PFSK-1 (cell line): ENCODE results near the gene RAD51.

ENCODE experiments used
- FOXP2 ChIP-seq: optimal IDR thresholded peaks from 2 replicates; pipeline ENCODE3; 2011; ENCODE audit warnings: borderline replicate concordance, control low read depth, inconsistent platforms; ENCODE audit not compliant: insufficient read depth; ENCODE audit errors: extremely low read length, extremely low read depth
- POLR2AphosphoS5 ChIP-seq: IDR thresholded peaks from 2 replicates; pipeline ENCODE4 v1.6.1; 2012; ENCODE audit warnings: low read depth, mild to moderate bottlenecking, control low read depth, low read length, moderate library complexity
- REST ChIP-seq, 2 experiments: IDR thresholded peaks; 2 replicates each; pipeline versions ENCODE4 v1.6.1 to v1.8.0; 2011 to 2012; ENCODE audit warnings: low read depth in 2 of 2, low read length in 2 of 2, control low read depth in 1 of 2, inconsistent platforms in 1 of 2, mild to moderate bottlenecking in 1 of 2, moderate library complexity in 1 of 2; ENCODE audit not compliant: insufficient read depth in 1 of 2
- SIN3A ChIP-seq: IDR thresholded peaks from 2 replicates; pipeline ENCODE4 v1.6.1; 2012; ENCODE audit warnings: mild to moderate bottlenecking, low read length, moderate library complexity, borderline replicate concordance; ENCODE audit not compliant: insufficient read depth
- TAF1 ChIP-seq: IDR thresholded peaks from 2 replicates; pipeline ENCODE4 v1.6.1; 2012; ENCODE audit warnings: low read length, control low read depth, borderline replicate concordance; ENCODE audit not compliant: insufficient read depth

The RAD51 gene

GRCh38 chr15:40693904-40694687 is 878 bp upstream of the RAD51 start:
- TF ChIP-seq POLR2AphosphoS5: no peak
- TF ChIP-seq TAF1: no peak; the same call in 1 of the 2 replicates
- no peak for TF ChIP-seq FOXP2
- no peak for TF ChIP-seq REST (IDR thresholded peaks at IDR 0.05; ENCODE audit: insufficient read depth in 1 of 2, low read depth in 2 of 2, low read length in 2 of 2)
- TF ChIP-seq SIN3A: no peak

- TF ChIP-seq SIN3A: no peak
- TF ChIP-seq POLR2AphosphoS5: no peak
- no peak for TF ChIP-seq REST (IDR thresholded peaks at IDR 0.05; ENCODE audit: insufficient read depth in 1 of 2, low read depth in 2 of 2, low read length in 2 of 2)
Measured at GRCh38 chr15:40695469-40695890, 506 bp downstream of the RAD51 start.

- TF ChIP-seq POLR2AphosphoS5 (no peak), TAF1 (no peak), REST (IDR thresholded peaks at IDR 0.05; ENCODE audit: insufficient read depth in 1 of 2, low read depth in 2 of 2, low read length in 2 of 2) (no peak), SIN3A (no peak)
Measured at GRCh38 chr15:40696228-40696627, 1.3 kb downstream of the RAD51 start.

- TF ChIP-seq POLR2AphosphoS5 (no peak), FOXP2 (no peak), REST (IDR thresholded peaks at IDR 0.05; ENCODE audit: insufficient read depth in 1 of 2, low read depth in 2 of 2, low read length in 2 of 2) (no peak), TAF1 (no peak), SIN3A (no peak)
Measured at GRCh38 chr15:40697916-40698315, 2.9 kb downstream of the RAD51 start.

GRCh38 chr15:40702077-40702476 is 7.1 kb downstream of the RAD51 start:
- no peak for TF ChIP-seq SIN3A
- no peak for TF ChIP-seq REST (IDR thresholded peaks at IDR 0.05; ENCODE audit: insufficient read depth in 1 of 2, low read depth in 2 of 2, low read length in 2 of 2)
- TF ChIP-seq FOXP2: no peak
- TF ChIP-seq TAF1: no peak
- no peak for TF ChIP-seq POLR2AphosphoS5
